NCI-H1436 (cell line): ENCODE results near the gene CALY.
A peak's percentile ranks its signal among the peaks of the same experiment; 100 is the strongest.

Experiments
- DNase-seq: peaks from one replicate; lab custom pipeline; 2025; lab: John Stamatoyannopoulos, UW

Gene CALY

GRCh38 chr10:133366751-133367150 lies 30.1 kb upstream of the CALY start:
- DNase-seq: no peak

- no peak for DNase-seq
Observed at GRCh38 chr10:133366130-133366478, 29.4 kb upstream of the CALY start.

- DNase-seq: no peak
Observed at GRCh38 chr10:133365461-133366129, 28.9 kb upstream of the CALY start.

GRCh38 chr10:133364645-133365431 lies 28.1 kb upstream of the CALY start:
- DNase-seq: peak; percentile 87

- no peak for DNase-seq
Observed at GRCh38 chr10:133362846-133363245, 26.1 kb upstream of the CALY start.

- DNase-seq: no peak
Observed at GRCh38 chr10:133361773-133362441, 25.2 kb upstream of the CALY start.

- no peak for DNase-seq
Observed at GRCh38 chr10:133361227-133361626, 24.5 kb upstream of the CALY start.

GRCh38 chr10:133359972-133360610 lies 23.4 kb upstream of the CALY start:
- DNase-seq: no peak

GRCh38 chr10:133359554-133359971 lies 22.9 kb upstream of the CALY start:
- peak; percentile 43 for DNase-seq

GRCh38 chr10:133358925-133359310 lies 22.2 kb upstream of the CALY start:
- no peak for DNase-seq

GRCh38 chr10:133358162-133358924 lies 21.6 kb upstream of the CALY start:
- DNase-seq: no peak

- peak; percentile 64 for DNase-seq
Observed at GRCh38 chr10:133357285-133358161, 20.8 kb upstream of the CALY start, which contains the start of gene FUOM. FUOM (minus strand) TSS chr10:133358019; CDS start chr10:133358007, 12 bp downstream.

- DNase-seq: no peak
Observed at GRCh38 chr10:133356549-133357284, 20.0 kb upstream of the CALY start.

- no peak for DNase-seq
Observed at GRCh38 chr10:133355991-133356390, 19.3 kb upstream of the CALY start.

- DNase-seq: no peak
Observed at GRCh38 chr10:133355266-133355665, 18.6 kb upstream of the CALY start.

- DNase-seq: no peak
Observed at GRCh38 chr10:133354672-133355240, 18.1 kb upstream of the CALY start.

GRCh38 chr10:133353988-133354605 lies 17.4 kb upstream of the CALY start:
- DNase-seq: no peak

GRCh38 chr10:133353202-133353959 lies 16.7 kb upstream of the CALY start:
- no peak for DNase-seq
